HEK293 (cell line): Measurements from ENCODE around the gene TSPAN17.

Source experiments
- AEBP2 ChIP-seq: fragments of 450-650 bp; formaldehyde crosslinking; IDR thresholded peaks from 2 replicates; pipeline ENCODE4 v1.5.1; 2016; ENCODE audit warnings: missing biosample characterization, missing genetic modification characterization, borderline replicate concordance
- GLIS2 ChIP-seq: fragments of 450-650 bp; formaldehyde crosslinking; IDR thresholded peaks from 2 replicates; pipeline ENCODE4 v1.5.1; 2016; ENCODE audit warnings: missing biosample characterization, missing genetic modification characterization
- HOXC10 ChIP-seq: sonication (generic); formaldehyde crosslinking; IDR thresholded peaks from 2 replicates; pipeline ENCODE4 v1.8.1; 2023; ENCODE audit warnings: mild to moderate bottlenecking, missing genetic modification reagents
- KLF1 ChIP-seq: fragments of 450-650 bp; formaldehyde crosslinking; IDR thresholded peaks from 2 replicates; pipeline ENCODE4 v1.5.1; 2016; ENCODE audit warnings: missing biosample characterization, missing genetic modification characterization
- KLF17 ChIP-seq: fragments of 450-650 bp; formaldehyde crosslinking; IDR thresholded peaks from 2 replicates; pipeline ENCODE4 v1.5.1; 2016; ENCODE audit warnings: missing biosample characterization, missing genetic modification characterization
- PRDM1 ChIP-seq: fragments of 450-650 bp; formaldehyde crosslinking; IDR thresholded peaks from 2 replicates; pipeline ENCODE4; 2016; ENCODE audit warnings: missing biosample characterization, missing genetic modification characterization
- SCRT2 ChIP-seq: fragments of 450-650 bp; formaldehyde crosslinking; IDR thresholded peaks from 2 replicates; pipeline ENCODE4 v1.5.1; 2016; ENCODE audit warnings: missing biosample characterization, missing genetic modification characterization
- SETDB1 ChIP-seq: IDR thresholded peaks from one replicate; pipeline ENCODE4 v1.6.1; 2017; ENCODE audit warnings: mild to moderate bottlenecking, low read length, moderate library complexity, mixed read lengths; ENCODE audit not compliant: insufficient read length
- SP7 ChIP-seq: fragments of 450-650 bp; formaldehyde crosslinking; IDR thresholded peaks from 2 replicates; pipeline ENCODE4 v1.5.1; 2016; ENCODE audit warnings: missing biosample characterization, missing genetic modification characterization
- ZBTB20 ChIP-seq: fragments of 450-650 bp; formaldehyde crosslinking; IDR thresholded peaks from 2 replicates; pipeline ENCODE4 v1.5.1; 2016; ENCODE audit warnings: missing biosample characterization, missing genetic modification characterization
- ZFP37 ChIP-seq: fragments of 450-650 bp; formaldehyde crosslinking; IDR thresholded peaks from 2 replicates; pipeline ENCODE4 v1.5.1; 2016; ENCODE audit warnings: missing biosample characterization, missing genetic modification characterization
- ZNF324 ChIP-seq: fragments of 450-650 bp; formaldehyde crosslinking; IDR thresholded peaks from 2 replicates; pipeline ENCODE4 v1.5.1; 2016; ENCODE audit warnings: missing biosample characterization, missing genetic modification characterization
- ZNF354C ChIP-seq: fragments of 450-650 bp; formaldehyde crosslinking; IDR thresholded peaks from 2 replicates; pipeline ENCODE4 v1.5.1; 2016; ENCODE audit warnings: missing biosample characterization, missing genetic modification characterization, low read depth, borderline replicate concordance
- ZNF391 ChIP-seq: fragments of 450-650 bp; formaldehyde crosslinking; IDR thresholded peaks from 2 replicates; pipeline ENCODE4 v1.5.1; 2016; ENCODE audit warnings: low read depth, missing biosample characterization, missing genetic modification characterization, borderline replicate concordance
- ZNF416 ChIP-seq: fragments of 450-650 bp; formaldehyde crosslinking; IDR thresholded peaks from 2 replicates; pipeline ENCODE4 v1.5.1; 2016; ENCODE audit warnings: missing biosample characterization, missing genetic modification characterization
- ZNF449 ChIP-seq: fragments of 450-650 bp; formaldehyde crosslinking; IDR thresholded peaks from 2 replicates; pipeline ENCODE4 v1.5.1; 2017; ENCODE audit warnings: missing biosample characterization, mild to moderate bottlenecking, missing genetic modification characterization, moderate library complexity
- ZNF48 ChIP-seq: fragments of 450-650 bp; formaldehyde crosslinking; IDR thresholded peaks from 2 replicates; pipeline ENCODE4 v1.5.1; 2016; ENCODE audit warnings: missing biosample characterization, missing genetic modification characterization
- ZNF530 ChIP-seq: fragments of 450-650 bp; formaldehyde crosslinking; IDR thresholded peaks from 2 replicates; pipeline ENCODE4 v1.5.1; 2016; ENCODE audit warnings: low read depth, missing biosample characterization, missing genetic modification characterization
- ZNF664 ChIP-seq: fragments of 450-650 bp; formaldehyde crosslinking; IDR thresholded peaks from 2 replicates; pipeline ENCODE4 v1.5.1; 2016; ENCODE audit warnings: missing biosample characterization, missing genetic modification characterization
- TF ChIP-seq, protein P1 (sequence below): fragments of 450-650 bp; formaldehyde crosslinking; IDR thresholded peaks from 2 replicates; pipeline ENCODE4 v1.5.1; 2016; ENCODE audit warnings: missing biosample characterization, missing genetic modification characterization
- TF ChIP-seq, protein P2 (sequence below): fragments of 450-650 bp; formaldehyde crosslinking; IDR thresholded peaks from 2 replicates; pipeline ENCODE4; 2016; ENCODE audit warnings: missing biosample characterization, missing genetic modification characterization
- TF ChIP-seq, protein P3 (sequence below): fragments of 450-650 bp; formaldehyde crosslinking; IDR thresholded peaks from 2 replicates; pipeline ENCODE4 v1.5.1; 2016; ENCODE audit warnings: missing biosample characterization, missing genetic modification characterization, borderline replicate concordance
- TF ChIP-seq, protein P4 (sequence below): fragments of 450-650 bp; formaldehyde crosslinking; IDR thresholded peaks from 2 replicates; pipeline ENCODE4 v1.5.1; 2016; ENCODE audit warnings: missing biosample characterization, missing genetic modification characterization

The TSPAN17 gene

GRCh38 chr5:176629853-176630680, 17.2 kb upstream of the TSPAN17 start, which contains the start of the genes EIF4E1B and SNCB (continued):
- TF ChIP-seq ZNF449 (tag by site-specific recombination) (no peak), ZNF664 (tag by site-specific recombination) (no peak), ZNF354C (tag by site-specific recombination) (no peak), KLF1 (tag by site-specific recombination) (peak; percentile 78), SCRT2 (tag by site-specific recombination) (no peak), ZNF324 (no peak), SP7 (tag by site-specific recombination) (no peak), ZBTB20 (peak; percentile 96), ZNF48 (no peak), ZNF416 (no peak), KLF17 (no peak), ZNF530 (tag by site-specific recombination) (no peak), HOXC10 (CRISPR knock-in tag) (no peak), ZFP37 (no peak), AEBP2 (no peak), ZNF391 (tag by site-specific recombination) (no peak), GLIS2 (tag by site-specific recombination) (peak; percentile 91), SETDB1 (no peak), PRDM1 (tag by site-specific recombination) (no peak)
- TF ChIP-seq, protein P1, sequence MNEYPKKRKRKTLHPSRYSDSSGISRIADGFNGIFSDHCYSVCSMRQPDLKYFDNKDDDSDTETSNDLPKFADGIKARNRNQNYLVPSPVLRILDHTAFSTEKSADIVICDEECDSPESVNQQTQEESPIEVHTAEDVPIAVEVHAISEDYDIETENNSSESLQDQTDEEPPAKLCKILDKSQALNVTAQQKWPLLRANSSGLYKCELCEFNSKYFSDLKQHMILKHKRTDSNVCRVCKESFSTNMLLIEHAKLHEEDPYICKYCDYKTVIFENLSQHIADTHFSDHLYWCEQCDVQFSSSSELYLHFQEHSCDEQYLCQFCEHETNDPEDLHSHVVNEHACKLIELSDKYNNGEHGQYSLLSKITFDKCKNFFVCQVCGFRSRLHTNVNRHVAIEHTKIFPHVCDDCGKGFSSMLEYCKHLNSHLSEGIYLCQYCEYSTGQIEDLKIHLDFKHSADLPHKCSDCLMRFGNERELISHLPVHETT (tag by site-specific recombination): no peak
- TF ChIP-seq, protein P2, sequence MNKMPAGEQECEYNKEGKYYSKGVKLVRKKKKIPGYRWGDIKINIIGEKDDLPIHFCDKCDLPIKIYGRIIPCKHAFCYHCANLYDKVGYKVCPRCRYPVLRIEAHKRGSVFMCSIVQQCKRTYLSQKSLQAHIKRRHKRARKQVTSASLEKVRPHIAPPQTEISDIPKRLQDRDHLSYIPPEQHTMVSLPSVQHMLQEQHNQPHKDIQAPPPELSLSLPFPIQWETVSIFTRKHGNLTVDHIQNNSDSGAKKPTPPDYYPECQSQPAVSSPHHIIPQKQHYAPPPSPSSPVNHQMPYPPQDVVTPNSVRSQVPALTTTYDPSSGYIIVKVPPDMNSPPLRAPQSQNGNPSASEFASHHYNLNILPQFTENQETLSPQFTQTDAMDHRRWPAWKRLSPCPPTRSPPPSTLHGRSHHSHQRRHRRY (tag by site-specific recombination): no peak
- TF ChIP-seq, protein P3, sequence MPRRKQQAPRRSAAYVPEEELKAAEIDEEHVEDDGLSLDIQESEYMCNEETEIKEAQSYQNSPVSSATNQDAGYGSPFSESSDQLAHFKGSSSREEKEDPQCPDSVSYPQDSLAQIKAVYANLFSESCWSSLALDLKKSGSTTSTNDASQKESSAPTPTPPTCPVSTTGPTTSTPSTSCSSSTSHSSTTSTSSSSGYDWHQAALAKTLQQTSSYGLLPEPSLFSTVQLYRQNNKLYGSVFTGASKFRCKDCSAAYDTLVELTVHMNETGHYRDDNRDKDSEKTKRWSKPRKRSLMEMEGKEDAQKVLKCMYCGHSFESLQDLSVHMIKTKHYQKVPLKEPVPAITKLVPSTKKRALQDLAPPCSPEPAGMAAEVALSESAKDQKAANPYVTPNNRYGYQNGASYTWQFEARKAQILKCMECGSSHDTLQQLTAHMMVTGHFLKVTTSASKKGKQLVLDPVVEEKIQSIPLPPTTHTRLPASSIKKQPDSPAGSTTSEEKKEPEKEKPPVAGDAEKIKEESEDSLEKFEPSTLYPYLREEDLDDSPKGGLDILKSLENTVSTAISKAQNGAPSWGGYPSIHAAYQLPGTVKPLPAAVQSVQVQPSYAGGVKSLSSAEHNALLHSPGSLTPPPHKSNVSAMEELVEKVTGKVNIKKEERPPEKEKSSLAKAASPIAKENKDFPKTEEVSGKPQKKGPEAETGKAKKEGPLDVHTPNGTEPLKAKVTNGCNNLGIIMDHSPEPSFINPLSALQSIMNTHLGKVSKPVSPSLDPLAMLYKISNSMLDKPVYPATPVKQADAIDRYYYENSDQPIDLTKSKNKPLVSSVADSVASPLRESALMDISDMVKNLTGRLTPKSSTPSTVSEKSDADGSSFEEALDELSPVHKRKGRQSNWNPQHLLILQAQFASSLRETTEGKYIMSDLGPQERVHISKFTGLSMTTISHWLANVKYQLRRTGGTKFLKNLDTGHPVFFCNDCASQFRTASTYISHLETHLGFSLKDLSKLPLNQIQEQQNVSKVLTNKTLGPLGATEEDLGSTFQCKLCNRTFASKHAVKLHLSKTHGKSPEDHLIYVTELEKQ (tag by site-specific recombination): peak; percentile 13; the same call in 1 of the 2 replicates
- TF ChIP-seq, protein P4, sequence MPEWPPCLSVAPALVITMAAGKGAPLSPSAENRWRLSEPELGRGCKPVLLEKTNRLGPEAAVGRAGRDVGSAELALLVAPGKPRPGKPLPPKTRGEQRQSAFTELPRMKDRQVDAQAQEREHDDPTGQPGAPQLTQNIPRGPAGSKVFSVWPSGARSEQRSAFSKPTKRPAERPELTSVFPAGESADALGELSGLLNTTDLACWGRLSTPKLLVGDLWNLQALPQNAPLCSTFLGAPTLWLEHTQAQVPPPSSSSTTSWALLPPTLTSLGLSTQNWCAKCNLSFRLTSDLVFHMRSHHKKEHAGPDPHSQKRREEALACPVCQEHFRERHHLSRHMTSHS (tag by site-specific recombination): no peak
- TF ChIP-seq, all 188 proteins: peak for 27
